GM18499 (cell line): ENCODE results near the gene GPR179.

Experiments
- ATAC-seq: cut with Tn5 transposase; IDR thresholded peaks from one replicate; pipeline ENCODE4 v1.9.1; 2021; ENCODE audit warnings: moderate number of reproducible peaks; ENCODE audit not compliant: insufficient read depth, unreplicated experiment

Gene GPR179

GRCh38 chr17:38344420-38344745, 627 bp upstream of the GPR179 start:
- no peak for ATAC-seq

- no peak for ATAC-seq
These were observed 709 bp downstream of the GPR179 start for GRCh38 chr17:38342886-38343607.

GRCh38 chr17:38341035-38341721, 2.6 kb downstream of the GPR179 start:
- ATAC-seq: no peak

DNA sequence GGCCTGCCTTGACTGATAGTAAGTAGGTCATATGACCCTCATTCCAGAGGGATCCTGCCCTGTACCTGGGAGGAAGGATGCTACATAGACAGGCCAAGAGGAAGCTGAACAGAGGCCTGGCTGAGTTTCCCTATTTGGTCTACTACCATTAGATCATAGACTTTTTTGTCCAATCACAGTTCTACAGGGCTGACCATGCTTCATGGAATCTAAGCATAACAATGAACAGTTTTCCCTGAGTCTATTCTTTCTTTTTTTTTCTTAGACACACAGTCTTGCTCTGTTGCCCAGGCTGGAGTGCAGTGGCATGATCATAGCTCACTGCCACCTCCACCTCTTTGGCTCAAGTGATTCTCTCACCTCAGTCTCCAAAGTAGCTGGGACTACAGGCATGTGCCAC, 3.9 kb downstream of the GPR179 start:
- ATAC-seq: no peak

DNA sequence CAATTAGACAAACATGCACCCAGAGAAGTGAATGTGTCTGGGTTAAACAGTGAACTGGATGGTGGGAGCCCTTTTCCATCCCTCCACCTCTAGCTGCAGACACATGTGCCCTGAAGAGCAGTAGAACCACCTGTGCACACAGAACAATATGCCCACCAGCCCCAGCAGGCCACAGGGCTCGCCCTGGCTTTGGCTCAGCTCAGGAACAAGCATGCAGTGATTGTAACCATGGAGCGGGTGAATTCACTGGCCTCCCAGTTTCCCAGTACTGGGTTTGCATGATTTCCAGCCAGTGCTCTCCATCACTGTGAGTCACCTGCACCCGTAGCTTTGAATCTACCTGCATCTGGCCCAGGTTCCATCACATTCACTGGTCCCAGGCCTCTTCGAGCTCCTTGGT, 5.2 kb downstream of the GPR179 start:
- ATAC-seq: no peak

GRCh38 chr17:38338053-38338452, 5.7 kb downstream of the GPR179 start:
- no peak for ATAC-seq

DNA sequence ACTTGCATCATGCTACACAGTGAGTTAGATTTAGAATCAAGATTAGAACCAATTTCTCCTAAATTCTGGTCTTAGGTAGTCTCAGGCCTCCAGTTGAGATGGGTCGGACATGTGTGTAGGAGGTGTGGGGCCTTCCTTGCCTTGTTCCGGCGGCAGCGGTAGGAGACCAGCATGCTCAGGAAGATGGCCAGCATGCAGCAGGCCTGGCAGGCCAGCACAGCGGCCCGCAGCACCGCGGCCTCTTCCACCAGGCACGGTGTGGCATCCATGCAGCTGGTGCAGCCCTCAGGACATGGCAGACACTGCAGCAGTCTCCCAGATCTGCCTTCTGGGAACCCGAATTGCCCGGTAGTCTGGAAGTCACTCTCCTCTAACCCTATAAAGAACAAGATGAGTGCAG, 6.9 kb downstream of the GPR179 start:
- ATAC-seq: no peak

GRCh38 chr17:38334480-38335364, 9.0 kb downstream of the GPR179 start:
- ATAC-seq: no peak

DNA sequence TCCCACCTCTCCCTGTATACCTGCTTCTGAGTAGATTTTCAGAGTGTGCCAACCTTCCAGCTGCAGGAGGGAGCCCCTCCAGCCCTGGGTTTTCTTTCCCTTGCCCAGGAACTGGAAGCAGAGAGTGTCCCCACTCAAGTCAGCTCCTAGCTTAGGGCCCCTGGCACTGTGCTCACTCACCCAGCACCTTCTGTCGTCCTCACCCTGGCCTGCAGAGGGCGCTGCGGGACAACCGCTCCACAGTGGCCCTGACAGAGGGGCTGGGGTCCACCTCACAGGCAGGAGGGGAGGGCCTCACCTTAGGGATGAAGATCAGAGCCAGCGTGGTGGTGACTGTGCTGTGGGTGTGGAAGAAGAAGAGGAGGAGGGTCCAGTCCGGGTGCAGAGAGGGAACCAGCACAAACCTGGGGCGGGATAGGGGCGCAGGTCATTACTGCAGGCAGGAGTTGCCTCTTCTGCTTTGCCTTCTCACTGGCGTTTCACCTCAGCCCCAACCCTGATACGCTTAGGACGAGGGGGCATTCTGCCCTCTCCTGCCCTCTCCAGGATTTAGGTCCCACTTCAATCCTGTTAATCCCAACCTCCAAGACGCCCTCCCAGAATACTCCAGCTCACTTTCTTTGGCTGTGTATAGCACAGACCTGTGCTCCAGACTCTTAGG, 10.0 kb downstream of the GPR179 start:
- ATAC-seq: no peak

- ATAC-seq: no peak
These were observed 11.0 kb downstream of the GPR179 start for GRCh38 chr17:38332735-38333134.

DNA sequence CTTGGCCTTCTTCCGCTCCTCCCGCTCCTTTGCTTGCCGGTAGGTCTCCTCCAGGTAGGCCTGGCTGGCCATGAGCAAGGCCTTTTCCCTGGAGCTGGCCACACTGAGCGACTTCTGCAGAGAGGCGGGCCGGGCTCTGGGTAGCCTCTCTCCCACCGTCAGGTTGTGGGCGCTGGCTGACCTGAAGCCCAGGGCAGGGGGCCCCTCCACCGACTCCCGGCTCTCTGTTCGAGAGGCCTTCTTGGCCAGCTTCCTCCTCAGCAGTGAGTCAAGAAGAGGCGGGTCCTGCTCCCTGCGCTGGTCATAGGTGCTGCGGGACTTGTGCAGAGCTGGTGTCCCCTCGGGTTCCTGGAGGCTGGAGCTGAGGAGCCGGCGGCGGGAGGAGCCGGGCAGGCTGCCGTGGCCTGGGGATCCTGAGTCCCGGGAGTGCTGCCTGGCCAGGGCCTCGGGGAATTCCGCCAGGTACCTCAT, 12.8 kb downstream of the GPR179 start:
- ATAC-seq: no peak

GRCh38 chr17:38329808-38330730, 13.7 kb downstream of the GPR179 start:
- ATAC-seq: no peak

DNA sequence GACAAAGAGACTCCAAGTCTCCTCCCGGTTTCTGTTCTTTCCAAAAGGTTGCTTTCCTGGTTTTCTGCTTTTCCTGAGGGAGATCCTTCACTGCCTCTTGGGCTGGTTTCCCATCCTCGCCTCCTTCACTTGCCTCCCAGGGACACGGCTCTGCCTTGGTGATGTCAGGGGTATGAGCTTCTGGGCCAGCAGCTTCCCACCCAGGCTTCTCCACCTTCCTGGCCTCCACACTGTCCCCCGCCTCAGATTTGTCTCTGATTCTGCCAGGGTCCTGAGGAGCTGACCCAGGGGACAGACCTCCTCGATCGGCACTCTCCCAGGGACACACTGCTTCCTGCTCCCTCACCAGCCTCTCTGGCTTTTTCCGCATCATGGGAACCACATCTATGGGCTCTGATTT, 14.5 kb downstream of the GPR179 start:
- ATAC-seq: no peak

DNA sequence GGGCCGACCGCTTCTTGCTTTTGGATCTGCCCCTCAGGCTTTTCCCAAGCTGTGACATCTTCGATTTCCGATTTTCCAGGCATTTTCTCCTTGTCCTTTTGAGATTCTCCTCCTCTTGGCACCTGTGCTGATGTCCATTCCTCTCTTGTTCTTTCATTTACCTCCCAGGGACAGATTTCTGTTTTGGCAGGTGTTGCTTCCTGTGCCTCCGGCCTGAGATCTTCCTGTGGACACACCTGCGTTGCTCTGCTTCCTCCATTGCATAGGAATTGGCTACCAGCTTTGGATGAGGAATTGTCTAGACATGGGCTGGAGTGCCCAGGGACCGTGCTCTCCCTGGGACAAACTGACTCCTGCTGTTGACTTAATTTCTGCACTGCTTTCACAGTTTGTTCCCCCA, 15.1 kb downstream of the GPR179 start:
- no peak for ATAC-seq

DNA sequence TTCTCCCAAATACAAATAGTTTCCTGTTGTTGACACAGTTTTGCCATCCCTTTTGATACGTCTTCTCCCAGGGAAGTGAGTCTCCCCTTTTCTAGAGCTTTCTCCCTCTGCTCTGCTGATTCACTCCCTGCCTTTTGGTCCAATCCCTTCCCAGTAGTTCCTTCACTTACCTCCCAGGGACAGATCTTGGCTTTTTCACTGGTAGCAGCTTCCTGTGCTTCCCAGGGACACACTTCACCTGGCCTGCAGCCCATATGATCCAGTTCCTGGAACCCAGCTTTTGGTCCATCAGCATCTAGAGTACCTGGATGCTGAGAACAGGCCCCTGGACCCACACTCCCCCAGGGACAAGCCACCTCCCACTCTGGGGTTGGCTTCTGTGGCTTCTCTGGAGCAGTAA, 15.8 kb downstream of the GPR179 start:
- ATAC-seq: no peak

- no peak for ATAC-seq
These were observed 16.6 kb downstream of the GPR179 start for GRCh38 chr17:38326996-38327792.

DNA sequence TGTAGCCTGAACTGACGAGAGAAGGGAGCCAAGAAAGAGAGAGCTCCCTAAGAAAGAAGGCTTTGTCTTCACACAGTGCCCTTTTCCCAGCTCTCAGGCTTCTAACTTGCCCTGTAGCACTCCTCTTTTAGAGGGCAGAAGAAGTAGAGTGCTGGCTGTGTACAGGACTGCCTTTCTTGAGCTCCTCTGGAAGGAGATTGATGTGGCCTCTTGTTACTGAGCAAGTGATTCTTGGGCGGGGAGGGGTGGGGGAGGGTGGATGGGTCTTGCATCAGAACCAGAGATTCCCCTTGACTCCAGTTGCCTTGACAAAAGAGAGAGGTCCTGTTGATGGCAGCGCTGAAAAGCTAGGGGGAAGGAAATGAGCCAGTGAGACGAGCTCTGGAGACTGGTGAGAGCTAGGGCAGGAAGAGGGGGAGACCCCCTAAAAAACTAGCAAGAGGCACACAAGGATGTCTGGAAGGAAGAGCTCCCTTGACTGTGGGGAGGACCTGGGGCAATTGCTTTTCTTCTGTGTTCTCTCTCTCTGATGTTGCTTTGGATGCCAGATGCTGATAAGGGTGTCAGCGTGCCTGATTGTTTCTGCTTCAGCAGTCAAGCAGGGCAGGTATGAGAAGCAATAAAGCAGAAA, 18.4 kb downstream of the GPR179 start:
- ATAC-seq: no peak

GRCh38 chr17:38324772-38325171, 19.0 kb downstream of the GPR179 start:
- no peak for ATAC-seq
